ENCODE measurements around the gene BNIP3.

BNIP3 gene

GRCh38 chr10:131946880-131947279 lies 34.8 kb downstream of the BNIP3 start:
- TF ChIP-seq FOXP2 (optimal IDR thresholded peaks at IDR 0.05; ENCODE audit: borderline replicate concordance, extremely low read depth, extremely low read length, insufficient read depth) (no peak), REST (IDR thresholded peaks at IDR 0.05; ENCODE audit: insufficient read depth in 1 of 2, low read depth in 2 of 2, low read length in 2 of 2) (no peak), SIN3A (IDR thresholded peaks at IDR 0.05; ENCODE audit: borderline replicate concordance, insufficient read depth, low read length) (no peak), TAF1 (IDR thresholded peaks at IDR 0.05; ENCODE audit: borderline replicate concordance, insufficient read depth, low read length) (no peak), POLR2AphosphoS5 (IDR thresholded peaks at IDR 0.05; ENCODE audit: low read depth, low read length) (no peak)

- TF ChIP-seq FOXP2 (optimal IDR thresholded peaks at IDR 0.05; ENCODE audit: borderline replicate concordance, extremely low read depth, extremely low read length, insufficient read depth), result no peak
- no peak for TF ChIP-seq REST (IDR thresholded peaks at IDR 0.05; ENCODE audit: insufficient read depth in 1 of 2, low read depth in 2 of 2, low read length in 2 of 2)
- no peak for TF ChIP-seq POLR2AphosphoS5 (IDR thresholded peaks at IDR 0.05; ENCODE audit: low read depth, low read length)
- no peak for TF ChIP-seq TAF1 (IDR thresholded peaks at IDR 0.05; ENCODE audit: borderline replicate concordance, insufficient read depth, low read length)
- no peak for TF ChIP-seq SIN3A (IDR thresholded peaks at IDR 0.05; ENCODE audit: borderline replicate concordance, insufficient read depth, low read length)
These were observed 35.4 kb downstream of the BNIP3 start for GRCh38 chr10:131946321-131946751.

- TF ChIP-seq TAF1 (IDR thresholded peaks at IDR 0.05; ENCODE audit: borderline replicate concordance, insufficient read depth, low read length), result no peak
- no peak for TF ChIP-seq SIN3A (IDR thresholded peaks at IDR 0.05; ENCODE audit: borderline replicate concordance, insufficient read depth, low read length)
- no peak for TF ChIP-seq REST (IDR thresholded peaks at IDR 0.05; ENCODE audit: insufficient read depth in 1 of 2, low read depth in 2 of 2, low read length in 2 of 2)
- TF ChIP-seq POLR2AphosphoS5 (IDR thresholded peaks at IDR 0.05; ENCODE audit: low read depth, low read length), result no peak
- no peak for TF ChIP-seq FOXP2 (optimal IDR thresholded peaks at IDR 0.05; ENCODE audit: borderline replicate concordance, extremely low read depth, extremely low read length, insufficient read depth)
These were observed 36.6 kb downstream of the BNIP3 start for GRCh38 chr10:131944976-131945695.

DNA sequence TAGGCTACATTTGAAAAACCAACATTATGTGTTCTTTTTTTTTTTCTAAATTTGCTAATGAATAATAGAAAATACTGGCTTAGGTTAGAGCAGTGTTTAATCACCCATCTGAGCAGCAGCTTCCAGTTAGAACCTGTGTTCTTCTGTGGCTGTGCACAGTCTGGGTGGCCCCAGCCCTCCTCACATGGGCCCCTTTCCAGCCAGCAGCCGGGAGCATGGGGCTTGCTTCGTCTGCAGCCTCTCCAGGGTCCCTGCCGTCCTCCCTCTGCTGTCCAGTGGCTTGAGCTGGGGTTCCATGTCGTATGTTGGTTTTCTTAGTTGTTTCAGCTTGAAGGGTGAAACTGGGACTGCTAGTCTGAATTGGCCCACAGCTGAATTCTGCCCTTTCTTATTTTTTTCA lies 37.3 kb downstream of the BNIP3 start:
- TF ChIP-seq TAF1 (IDR thresholded peaks at IDR 0.05; ENCODE audit: borderline replicate concordance, insufficient read depth, low read length) (no peak), REST (IDR thresholded peaks at IDR 0.05; ENCODE audit: insufficient read depth in 1 of 2, low read depth in 2 of 2, low read length in 2 of 2) (no peak), FOXP2 (optimal IDR thresholded peaks at IDR 0.05; ENCODE audit: borderline replicate concordance, extremely low read depth, extremely low read length, insufficient read depth) (no peak), POLR2AphosphoS5 (IDR thresholded peaks at IDR 0.05; ENCODE audit: low read depth, low read length) (no peak), SIN3A (IDR thresholded peaks at IDR 0.05; ENCODE audit: borderline replicate concordance, insufficient read depth, low read length) (no peak)

All from PFSK-1 (cell line).